Measurements from ENCODE around the gene KTN1. TPM values are rescaled to one million over a fixed set of nuclear protein-coding genes. Genes with fewer than 3 reads are reported as not detected.

Gene KTN1
- polyA plus RNA-seq, 3 donors = 4.6 to 31.4 (median 17.9) TPM

DNA sequence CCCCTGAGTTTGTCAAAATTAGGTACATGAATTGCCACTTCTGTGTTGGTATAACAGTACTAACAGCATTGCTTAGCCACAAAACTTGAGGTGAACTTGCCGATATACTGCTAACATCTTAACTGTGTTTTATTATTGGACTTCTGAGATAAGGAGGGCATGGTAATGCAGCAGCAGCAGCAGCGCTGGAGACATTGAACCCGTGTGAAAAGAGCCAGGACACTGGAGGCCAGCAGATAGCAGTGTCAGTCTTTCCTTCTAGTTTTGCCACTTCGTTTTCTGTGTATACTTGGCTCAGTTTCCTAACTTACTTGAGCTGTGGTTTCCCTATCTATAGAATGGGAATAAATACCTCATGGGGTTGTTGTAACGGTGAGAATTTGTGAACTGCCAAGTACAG is 82.7 kb downstream of the KTN1 start:
- H2AFZ ChIP-seq (ENCODE audit: insufficient read depth, low read depth, low read length, poor library complexity, severe bottlenecking) = no peak overlapping the region
- Mint-ChIP-seq H3K4me3 (no peak overlapping the region), H3K27ac (no peak overlapping the region), H3K27me3 (ENCODE audit: low read depth in 3 of 3) (no peaks in the 10 kb centered on the region), H3K4me1 (no peaks in the 10 kb centered on the region), H3K9me3 (no peaks in the 10 kb centered on the region), H3K36me3 (peaks cover 71 to 74% of the 10 kb centered on the region in 2 donors)
- H3K9ac ChIP-seq (ENCODE audit: insufficient read depth, low read length, poor library complexity, severe bottlenecking) = no peak overlapping the region
- H3K36me3 ChIP-seq (replicated peaks in 1 of 2; ENCODE audit: control insufficient read depth in 1 of 2, insufficient read depth in 2 of 2, low read length in 2 of 2) = peaks cover 62 to 96% of the 10 kb centered on the region in 2 donors
- H3K4me3 ChIP-seq (replicated peaks in 1 of 3; ENCODE audit: low read depth in 2 of 3, low read length in 3 of 3) = no peak overlapping the region
- H3K79me2 ChIP-seq (ENCODE audit: insufficient read depth, low read length) = no peaks in the 10 kb centered on the region
- no peak for DNase-seq
- no peaks in the 10 kb centered on the region for H3K4me1 ChIP-seq (ENCODE audit: control insufficient read depth in 1 of 2, insufficient read depth in 2 of 2, low read length in 2 of 2)
- intact Hi-C loops (cut with micrococcal nuclease) = no loop called here
- WGBS (ENCODE audit: insufficient coverage) = 100% methylated on average over 3 of the region's 5 CpGs
- H3K27me3 ChIP-seq (ENCODE audit: control insufficient read depth in 2 of 2, insufficient read depth in 2 of 2, low read length in 2 of 2) = no peaks in the 10 kb centered on the region
- TF ChIP-seq CTCF (IDR thresholded peaks at IDR 0.05) = no peak
- no peak overlapping the region for H3K27ac ChIP-seq (ENCODE audit: low read depth in 1 of 2, low read length in 2 of 2)
- H3K4me2 ChIP-seq (replicated peaks; ENCODE audit: extremely low read depth, low read length, poor library complexity, severe bottlenecking) = no peak overlapping the region
- no peaks in the 10 kb centered on the region for H3K9me3 ChIP-seq (replicated peaks in 1 of 2; ENCODE audit: control insufficient read depth in 1 of 2, insufficient read depth in 1 of 2, low read length in 2 of 2)
- H4K20me1 ChIP-seq (ENCODE audit: insufficient read depth, low read length) = no peaks in the 10 kb centered on the region

DNA sequence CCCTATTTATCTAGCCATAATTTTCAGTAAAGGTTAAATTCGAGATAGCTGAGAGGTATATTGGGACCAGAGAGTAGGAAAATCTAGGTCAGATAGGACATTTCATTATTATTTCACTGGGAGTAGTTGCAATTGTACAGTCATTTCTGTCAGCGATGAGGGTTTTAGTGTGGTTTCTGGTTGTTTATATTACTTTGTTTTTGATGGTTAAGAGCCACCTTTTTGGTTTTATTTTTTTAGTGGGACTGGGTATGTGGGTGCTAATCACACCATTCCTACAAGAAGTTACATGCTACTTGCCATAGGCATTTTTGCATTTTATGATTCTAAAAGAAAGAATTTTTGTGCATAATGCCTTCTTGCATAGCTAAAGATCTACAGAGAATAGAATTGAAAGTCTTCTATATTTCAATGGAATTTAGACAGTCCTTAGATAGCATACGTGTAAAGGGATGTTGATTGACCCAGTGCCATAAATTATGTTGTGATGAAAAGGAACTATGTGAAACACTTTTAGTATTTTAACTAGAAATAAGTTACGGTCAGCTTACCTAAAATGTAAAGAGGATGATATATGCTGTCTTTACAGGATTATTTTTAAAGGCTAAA is 85.2 kb downstream of the KTN1 start:
- H3K27me3 Mint-ChIP-seq (ENCODE audit: low read depth in 3 of 3) = no peaks in the 10 kb centered on the region
- no peaks in the 10 kb centered on the region for H3K9me3 Mint-ChIP-seq
- no peaks in the 10 kb centered on the region for H3K4me1 Mint-ChIP-seq
- H3K4me3 Mint-ChIP-seq = no peak overlapping the region
- Histone ChIP-seq H2AFZ (ENCODE audit: insufficient read depth, low read depth, low read length, poor library complexity, severe bottlenecking) (no peak overlapping the region), H3K9ac (ENCODE audit: insufficient read depth, low read length, poor library complexity, severe bottlenecking) (no peak overlapping the region), H3K4me3 (replicated peaks in 1 of 3; ENCODE audit: low read depth in 2 of 3, low read length in 3 of 3) (no peak overlapping the region), H3K79me2 (ENCODE audit: insufficient read depth, low read length) (no peaks in the 10 kb centered on the region), H3K27me3 (ENCODE audit: control insufficient read depth in 2 of 2, insufficient read depth in 2 of 2, low read length in 2 of 2) (no peaks in the 10 kb centered on the region), H3K27ac (ENCODE audit: low read depth in 1 of 2, low read length in 2 of 2) (no peak overlapping the region), H3K36me3 (replicated peaks in 1 of 2; ENCODE audit: control insufficient read depth in 1 of 2, insufficient read depth in 2 of 2, low read length in 2 of 2) (peaks cover 56 to 95% of the 10 kb centered on the region in 2 donors), H4K20me1 (ENCODE audit: insufficient read depth, low read length) (no peaks in the 10 kb centered on the region), H3K9me3 (replicated peaks in 1 of 2; ENCODE audit: control insufficient read depth in 1 of 2, insufficient read depth in 1 of 2, low read length in 2 of 2) (no peaks in the 10 kb centered on the region), H3K4me1 (ENCODE audit: control insufficient read depth in 1 of 2, insufficient read depth in 2 of 2, low read length in 2 of 2) (no peaks in the 10 kb centered on the region), H3K4me2 (replicated peaks; ENCODE audit: extremely low read depth, low read length, poor library complexity, severe bottlenecking) (no peak overlapping the region)
- H3K36me3 Mint-ChIP-seq = peaks cover 69 to 76% of the 10 kb centered on the region in 2 donors
- no CpG with 5 or more reads among the region's 4 CpGs for WGBS (ENCODE audit: insufficient coverage)
- intact Hi-C loops (cut with micrococcal nuclease) = no loop called here
- no peak overlapping the region for H3K27ac Mint-ChIP-seq
- no peak for TF ChIP-seq CTCF (IDR thresholded peaks at IDR 0.05)
- DNase-seq = no peak

Data from CD14-positive monocyte (primary cell).